ENCODE results near the gene TBX1. TPM values are rescaled to one million over a fixed set of nuclear protein-coding genes. Genes with fewer than 3 reads are reported as not detected.
A peak's percentile ranks its signal among the peaks of the same experiment; 100 is the strongest.

TBX1 gene
- total RNA-seq, 1 experiment from 2014 or later, result 12.8 TPM

- DNase-seq (ENCODE audit: low spot score) (peak; percentile 6), ATAC-seq (no peak)
- H3K4me1 Mint-ChIP-seq, result no peaks in the 10 kb centered on the region
- TF ChIP-seq ZNF512 (CRISPR knock-in tag; IDR thresholded peaks at IDR 0.05; ENCODE audit: borderline replicate concordance) (no peak), RORB (CRISPR knock-in tag; IDR thresholded peaks at IDR 0.05) (no peak), NFYB (CRISPR knock-in tag; conservative IDR thresholded peaks at IDR 0.05; ENCODE audit: low read depth) (no peak), ARID4B (CRISPR knock-in tag; IDR thresholded peaks at IDR 0.05; ENCODE audit: borderline replicate concordance) (no peak), ELF4 (CRISPR knock-in tag; IDR thresholded peaks at IDR 0.05; ENCODE audit: low read depth) (no peak), RELA (CRISPR knock-in tag; IDR thresholded peaks at IDR 0.05; ENCODE audit: borderline replicate concordance) (no peak), ERG (CRISPR knock-in tag; IDR thresholded peaks at IDR 0.05) (no peak), ZBTB43 (CRISPR knock-in tag; IDR thresholded peaks at IDR 0.05) (no peak), ATF6 (CRISPR knock-in tag; IDR thresholded peaks at IDR 0.05) (no peak), ZNF232 (CRISPR knock-in tag; IDR thresholded peaks at IDR 0.05) (no peak), FOXK1 (CRISPR knock-in tag; IDR thresholded peaks at IDR 0.05) (no peak), ZNF396 (CRISPR knock-in tag; IDR thresholded peaks at IDR 0.05; ENCODE audit: borderline replicate concordance) (no peak), ZBTB21 (CRISPR knock-in tag; IDR thresholded peaks at IDR 0.05; ENCODE audit: borderline replicate concordance) (no peak), ZNF317 (CRISPR knock-in tag; IDR thresholded peaks at IDR 0.05; ENCODE audit: borderline replicate concordance, low read depth) (no peak), MLX (CRISPR knock-in tag; IDR thresholded peaks at IDR 0.05) (no peak), TP53 (CRISPR knock-in tag; IDR thresholded peaks at IDR 0.05) (no peak), ZNF425 (CRISPR knock-in tag; conservative IDR thresholded peaks at IDR 0.05) (no peak), AFF4 (CRISPR knock-in tag; IDR thresholded peaks at IDR 0.05; ENCODE audit: borderline replicate concordance) (no peak)
- H3K36me3 Mint-ChIP-seq, result no peaks in the 10 kb centered on the region
- no peaks in the 10 kb centered on the region for H3K9me3 Mint-ChIP-seq
- no peaks in the 10 kb centered on the region for H3K27me3 Mint-ChIP-seq (ENCODE audit: low read depth)
- peak overlapping the region; percentile 32; the same call in 1 of the 2 replicates for H3K27ac Mint-ChIP-seq
- POLR2A ChIA-PET, result no interaction called here
- CTCF ChIA-PET, result no interaction called here
- no peak overlapping the region for H3K4me3 Mint-ChIP-seq
Measured at GRCh38 chr22:19805821-19806212, 45.2 kb downstream of the TBX1 start.

Data from WTC11 (cell line).